IMR-90 (cell line): ENCODE measurements around the gene TRPC3. TPM values are rescaled to one million over a fixed set of nuclear protein-coding genes. Genes with fewer than 3 reads are reported as not detected.

Experiments used
- ATAC-seq: fragments of 200-7000 bp; cut with Tn5 transposase; 2 replicates; pipeline ENCODE4 v1.9.1; 2020; ENCODE audit warnings: low read depth, mild to moderate bottlenecking, moderate library complexity
- BruUV-seq: library from RNA; stranded (reverse); fragments of 400-500 nt; replicated peaks from 2 replicates; lab custom pipeline; 2021; lab: Mats Ljungman, UMichigan
- CTCF ChIA-PET: fragments of 300-600 bp; formaldehyde crosslinking; extraction: SDS; loops from one replicate; lab custom pipeline; 2021; ENCODE audit warnings: antibody characterized with exemption; lab: Yijun Ruan, JAX
- POLR2A ChIA-PET: fragments of 300-600 bp; sonication (Branson Sonifier 250); formaldehyde crosslinking; loops from one replicate; lab custom pipeline; 2022; ENCODE audit warnings: antibody characterized with exemption; ENCODE audit not compliant: unreplicated experiment; lab: Charles Lee
- DNase-seq: peaks from one replicate; pipeline ENCODE4 v3.0.0; 2013
- H2AFZ ChIP-seq: replicated peaks from 2 replicates; pipeline ENCODE3; 2013; ENCODE audit warnings: low read length, mild to moderate bottlenecking; ENCODE audit not compliant: poor library complexity
- H2AK5ac ChIP-seq: 2 replicates; pipeline ENCODE4 v1.6.1; 2013; ENCODE audit warnings: low read depth, low read length, inconsistent platforms
- H2AK9ac ChIP-seq: replicated peaks from 2 replicates; pipeline ENCODE3; 2013; ENCODE audit warnings: mild to moderate bottlenecking, low read depth, low read length, moderate library complexity; ENCODE audit not compliant: poor library complexity
- H2BK120ac ChIP-seq: 2 replicates; pipeline ENCODE4 v1.6.1; 2013; ENCODE audit warnings: low read depth, low read length, inconsistent platforms
- H2BK15ac ChIP-seq: 3 replicates; pipeline ENCODE4 v1.6.1; 2013; ENCODE audit warnings: low read depth, low read length, inconsistent platforms
- H2BK20ac ChIP-seq: 2 replicates; pipeline ENCODE4 v1.6.1; 2013; ENCODE audit warnings: low read depth, mild to moderate bottlenecking, inconsistent platforms, low read length, moderate library complexity
- H2BK5ac ChIP-seq: 2 replicates; pipeline ENCODE4 v1.6.1; 2013; ENCODE audit warnings: mild to moderate bottlenecking, low read depth, low read length, inconsistent platforms; ENCODE audit not compliant: poor library complexity, severe bottlenecking
- H3K14ac ChIP-seq: replicated peaks from 2 replicates; pipeline ENCODE4 v1.6.1; 2013; ENCODE audit warnings: low read depth, low read length, inconsistent platforms
- H3K18ac ChIP-seq: 2 replicates; pipeline ENCODE4 v1.6.1; 2013; ENCODE audit warnings: low read depth, low read length, control low read depth
- H3K23ac ChIP-seq: 2 replicates; pipeline ENCODE4 v1.6.1; 2013; ENCODE audit warnings: low read depth, low read length, inconsistent platforms
- H3K27ac ChIP-seq: 2 replicates; pipeline ENCODE4 v1.5.1; 2013; ENCODE audit warnings: mild to moderate bottlenecking, control low read depth, low read length; ENCODE audit not compliant: insufficient read depth
- H3K27me3 ChIP-seq: 2 replicates; pipeline ENCODE4 v1.6.1; 2013; ENCODE audit warnings: low read length; ENCODE audit not compliant: control insufficient read depth, insufficient read depth
- H3K36me3 ChIP-seq: 2 replicates; pipeline ENCODE4 v1.6.1; 2013; ENCODE audit warnings: low read length, mixed read lengths; ENCODE audit not compliant: control insufficient read depth, insufficient read depth
- H3K4ac ChIP-seq: 2 replicates; pipeline ENCODE4 v1.6.1; 2013; ENCODE audit warnings: low read depth, low read length, inconsistent platforms
- H3K4me1 ChIP-seq: 2 replicates; pipeline ENCODE4 v1.6.1; 2013; ENCODE audit warnings: low read length, mixed read lengths; ENCODE audit not compliant: control insufficient read depth, insufficient read depth
- H3K4me2 ChIP-seq: 2 replicates; pipeline ENCODE4 v1.6.1; 2013; ENCODE audit warnings: low read depth, mild to moderate bottlenecking, control low read depth, low read length, moderate library complexity
- H3K4me3 ChIP-seq: 2 replicates; pipeline ENCODE4 v1.5.1; 2013; ENCODE audit warnings: low read depth, mild to moderate bottlenecking, control low read depth, low read length, moderate library complexity; ENCODE audit not compliant: insufficient read depth
- H3K56ac ChIP-seq: 2 replicates; pipeline ENCODE4 v1.6.1; 2013; ENCODE audit warnings: low read length, inconsistent platforms; ENCODE audit not compliant: insufficient read depth; ENCODE audit errors: extremely low read depth
- H3K79me1 ChIP-seq, 2 experiments: 2 replicates each; pipeline ENCODE4 v1.6.1; 2013; ENCODE audit warnings: low read length in 2 of 2, inconsistent platforms in 1 of 2, low read depth in 1 of 2
- H3K9ac ChIP-seq: 2 replicates; pipeline ENCODE4 v1.6.1; 2013; ENCODE audit warnings: low read depth, low read length, control low read depth
- H3K9me1 ChIP-seq: 2 replicates; pipeline ENCODE4 v1.6.1; 2013; ENCODE audit warnings: low read length, inconsistent platforms; ENCODE audit not compliant: insufficient read depth
- H3K9me3 ChIP-seq: 2 replicates; pipeline ENCODE4 v1.6.1; 2013; ENCODE audit warnings: low read length; ENCODE audit not compliant: control insufficient read depth, insufficient read depth
- H4K20me1 ChIP-seq: 2 replicates; pipeline ENCODE4 v1.6.1; 2013; ENCODE audit warnings: low read length, inconsistent platforms; ENCODE audit not compliant: insufficient read depth
- H4K5ac ChIP-seq: 2 replicates; pipeline ENCODE4 v1.6.1; 2013; ENCODE audit warnings: mild to moderate bottlenecking, low read depth, low read length, control low read depth
- H4K8ac ChIP-seq, 2 experiments: 2 replicates each; pipeline ENCODE4 v1.6.1; 2013; ENCODE audit warnings: low read depth in 2 of 2, low read length in 2 of 2, control low read depth in 1 of 2, inconsistent platforms in 1 of 2
- H4K91ac ChIP-seq: 2 replicates; pipeline ENCODE4 v1.6.1; 2013; ENCODE audit warnings: low read depth, low read length, inconsistent platforms; ENCODE audit not compliant: insufficient read depth
- BHLHE40 ChIP-seq: fragments of 150-350 bp; IDR thresholded peaks from 2 replicates; pipeline ENCODE4 v1.6.1; 2016; ENCODE audit warnings: mild to moderate bottlenecking, low read depth, low read length
- CEBPB ChIP-seq: IDR thresholded peaks from 2 replicates; pipeline ENCODE4 v1.6.1; 2012; ENCODE audit warnings: low read depth, low read length, improper control_type of control experiment
- MXI1 ChIP-seq: IDR thresholded peaks from 2 replicates; pipeline ENCODE4 v1.6.1; 2012; ENCODE audit warnings: low read depth, mild to moderate bottlenecking, low read length, moderate library complexity, borderline replicate concordance
- RAD21 ChIP-seq: IDR thresholded peaks from 2 replicates; pipeline ENCODE4 v1.6.1; 2012; ENCODE audit warnings: low read length, improper control_type of control experiment
- RFX5 ChIP-seq: IDR thresholded peaks from 2 replicates; pipeline ENCODE4 v1.8.0; 2012; ENCODE audit warnings: low read depth, mild to moderate bottlenecking, low read length, moderate library complexity
- SMC3 ChIP-seq: fragments of 150-350 bp; IDR thresholded peaks from 2 replicates; pipeline ENCODE4 v1.6.1; 2016; ENCODE audit warnings: low read depth, mild to moderate bottlenecking, antibody characterized with exemption, low read length, moderate library complexity
- WGBS, 2 experiments: methylation state at CpG; one replicate each; pipeline versions ENCODE4 v1.1.5 to v1.1.7; 2013; ENCODE audit warnings: missing lambda C conversion rate in 2 of 2; ENCODE audit not compliant: insufficient read length in 1 of 2; ENCODE audit errors: extremely low coverage in 2 of 2; 5-methylcytosine and 5-hydroxymethylcytosine counted together
- dilution Hi-C: fragments of 300-500 bp; cut with HindIII; formaldehyde crosslinking; loops from one replicate; pipeline ENCODE4 v1.14.3; 2018; ENCODE audit warnings: low sequenced_read_pairs; ENCODE audit not compliant: unreplicated experiment
- in situ Hi-C: fragments of 300-500 bp; cut with MboI; formaldehyde crosslinking; loops from 3 replicates; pipeline ENCODE4 v1.14.3; 2019; ENCODE audit warnings: low sequenced_read_pairs, inconsistent platforms, mixed read lengths
- intact Hi-C: fragments of 100-400 bp; cut with micrococcal nuclease; formaldehyde crosslinking; loops from 2 replicates; pipeline ENCODE4 v1.10.0; 2022
- polyA plus RNA-seq, 3 experiments: library from polyadenylated mRNA; depleted of rRNA; stranded (reverse); fragments of >200 nt; gene quantifications; 2 replicates each; pipeline ENCODE4 v1.2.3, GENCODE V29; 2012; ENCODE audit warnings: low replicate concordance in 1 of 3
- total RNA-seq: library from RNA; depleted of rRNA; stranded (reverse); fragments of >200 nt; gene quantifications from 2 replicates; pipeline ENCODE4 v1.2.3, GENCODE V29; 2012
- TF ChIP-seq, protein P1 (sequence below): conservative IDR thresholded peaks from 2 replicates; pipeline ENCODE4 v1.5.1; 2012; ENCODE audit warnings: mild to moderate bottlenecking, low read depth, low read length, improper control_type of control experiment

TRPC3 gene
- total and polyA plus RNA-seq, 2 of the 4 experiments (the other 2 are of a cell fraction): 1.1 to 2.7 TPM

- H4K8ac ChIP-seq: no peak overlapping the region
- no peak overlapping the region for H3K56ac ChIP-seq
- DNase-seq (no peak), ATAC-seq (no peak)
- no peak overlapping the region for H3K27ac ChIP-seq
- H3K18ac ChIP-seq: no peak overlapping the region
- no peak overlapping the region for H2BK15ac ChIP-seq
- no peaks in the 10 kb centered on the region for H4K20me1 ChIP-seq
- in situ Hi-C loops (no loop called here), dilution Hi-C loops (no loop called here), intact Hi-C loops (no loop called here)
- no peak for TF ChIP-seq SMC3
- no peak for TF ChIP-seq MXI1
- no peak for TF ChIP-seq BHLHE40
- TF ChIP-seq RAD21: no peak
- no peak for TF ChIP-seq RFX5
- TF ChIP-seq, protein P1, sequence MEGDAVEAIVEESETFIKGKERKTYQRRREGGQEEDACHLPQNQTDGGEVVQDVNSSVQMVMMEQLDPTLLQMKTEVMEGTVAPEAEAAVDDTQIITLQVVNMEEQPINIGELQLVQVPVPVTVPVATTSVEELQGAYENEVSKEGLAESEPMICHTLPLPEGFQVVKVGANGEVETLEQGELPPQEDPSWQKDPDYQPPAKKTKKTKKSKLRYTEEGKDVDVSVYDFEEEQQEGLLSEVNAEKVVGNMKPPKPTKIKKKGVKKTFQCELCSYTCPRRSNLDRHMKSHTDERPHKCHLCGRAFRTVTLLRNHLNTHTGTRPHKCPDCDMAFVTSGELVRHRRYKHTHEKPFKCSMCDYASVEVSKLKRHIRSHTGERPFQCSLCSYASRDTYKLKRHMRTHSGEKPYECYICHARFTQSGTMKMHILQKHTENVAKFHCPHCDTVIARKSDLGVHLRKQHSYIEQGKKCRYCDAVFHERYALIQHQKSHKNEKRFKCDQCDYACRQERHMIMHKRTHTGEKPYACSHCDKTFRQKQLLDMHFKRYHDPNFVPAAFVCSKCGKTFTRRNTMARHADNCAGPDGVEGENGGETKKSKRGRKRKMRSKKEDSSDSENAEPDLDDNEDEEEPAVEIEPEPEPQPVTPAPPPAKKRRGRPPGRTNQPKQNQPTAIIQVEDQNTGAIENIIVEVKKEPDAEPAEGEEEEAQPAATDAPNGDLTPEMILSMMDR: no peak
- TF ChIP-seq CEBPB: no peak
- ChIA-PET CTCF (no interaction called here), POLR2A (no interaction called here)
- no peak overlapping the region for H2BK120ac ChIP-seq
- H2BK5ac ChIP-seq: no peak overlapping the region
- no CpG with 5 or more reads among the region's 1 CpG for WGBS, 2 experiments
- no peaks in the 10 kb centered on the region; the same call in 1 of the 2 replicates for H3K27me3 ChIP-seq
- no peak overlapping the region for H4K5ac ChIP-seq
- H3K23ac ChIP-seq: no peak overlapping the region
- no peak overlapping the region for H3K14ac ChIP-seq
- no peak overlapping the region for H2BK20ac ChIP-seq
- H3K4me2 ChIP-seq: no peak overlapping the region
- H3K4me1 ChIP-seq: peaks cover 2% of the 10 kb centered on the region; the same call in 1 of the 2 replicates
- H2AFZ ChIP-seq: no peak overlapping the region
- H3K4ac ChIP-seq: no peak overlapping the region
- H3K9me3 ChIP-seq: no peaks in the 10 kb centered on the region
- H4K91ac ChIP-seq: no peak overlapping the region
- BruUV-seq: no TSS peak
- no peaks in the 10 kb centered on the region for H3K79me1 ChIP-seq
- H3K9me1 ChIP-seq: no peaks in the 10 kb centered on the region
- H2AK9ac ChIP-seq: no peak overlapping the region
- H2AK5ac ChIP-seq: no peak overlapping the region
- H3K36me3 ChIP-seq: no peaks in the 10 kb centered on the region
- no peak overlapping the region for H3K4me3 ChIP-seq
- H3K9ac ChIP-seq: no peak overlapping the region
These were observed 37.1 kb upstream of the TRPC3 start for GRCh38 chr4:121988950-121989349.
